A673 (cell line): Measurements from ENCODE around the gene OR2Y1. TPM values are rescaled to one million over a fixed set of nuclear protein-coding genes. Genes with fewer than 3 reads are reported as not detected.
"Not testable (repeated sequence)": the region's sequence is repeated elsewhere in the genome, so short reads cannot be mapped to it uniquely, and the experiment has no call there.

Experiments
- Bru-seq: library from RNA; stranded (reverse); fragments of 400-500 nt; gene quantifications from one replicate; lab custom pipeline; 2021; lab: Mats Ljungman, UMichigan
- BruChase-seq, 2 experiments: library from RNA; stranded (reverse); fragments of 400-500 nt; gene quantifications; one replicate each; lab custom pipeline; 2021; lab: Mats Ljungman, UMichigan
- BruUV-seq: library from RNA; stranded (reverse); fragments of 400-500 nt; replicated peaks from 2 replicates; lab custom pipeline; 2021; lab: Mats Ljungman, UMichigan
- CTCF ChIA-PET: fragments of 300-600 bp; sonication (Branson Sonifier 250); formaldehyde crosslinking; loops from one replicate; lab custom pipeline; 2022; ENCODE audit warnings: antibody characterized with exemption; lab: Charles Lee
- POLR2A ChIA-PET: fragments of 300-600 bp; sonication (Branson Sonifier 250); formaldehyde crosslinking; loops from one replicate; lab custom pipeline; 2022; ENCODE audit warnings: antibody characterized with exemption; ENCODE audit not compliant: low non-redundant PET; lab: Charles Lee
- DNase-seq: peaks from one replicate; pipeline ENCODE4 v3.0.0-alpha.2; 2015; ENCODE audit warnings: low spot score
- H3K27ac ChIP-seq: fragments of 200-600 bp; sonication (generic); 2 replicates; pipeline ENCODE4 v1.5.1; 2016; ENCODE audit warnings: mixed run types, low read depth, mild to moderate bottlenecking, mixed read lengths, antibody characterized with exemption, low read length; ENCODE audit not compliant: poor library complexity, severe bottlenecking
- H3K27me3 ChIP-seq: fragments of 200-600 bp; sonication (generic); replicated peaks from 2 replicates; pipeline ENCODE4 v1.6.1; 2017; ENCODE audit warnings: mixed run types, low read depth, mild to moderate bottlenecking, mixed read lengths, antibody characterized with exemption, low read length; ENCODE audit not compliant: insufficient read depth, poor library complexity
- H3K36me3 ChIP-seq: fragments of 200-600 bp; sonication (generic); 2 replicates; pipeline ENCODE4 v1.6.1; 2016; ENCODE audit warnings: mixed run types, mild to moderate bottlenecking, mixed read lengths, antibody characterized with exemption, low read length; ENCODE audit not compliant: insufficient read depth, poor library complexity, severe bottlenecking
- H3K4me1 ChIP-seq: fragments of 200-600 bp; sonication (generic); 2 replicates; pipeline ENCODE4 v1.6.1; 2017; ENCODE audit warnings: mixed run types, mild to moderate bottlenecking, mixed read lengths, antibody characterized with exemption, low read length; ENCODE audit not compliant: insufficient read depth, poor library complexity, severe bottlenecking
- H3K4me3 ChIP-seq: fragments of 200-600 bp; sonication (generic); 2 replicates; pipeline ENCODE4 v1.5.1; 2016; ENCODE audit warnings: low read depth, mixed run types, mild to moderate bottlenecking, mixed read lengths, low read length; ENCODE audit not compliant: poor library complexity, severe bottlenecking
- H3K9me3 ChIP-seq: fragments of 200-600 bp; sonication (generic); 2 replicates; pipeline ENCODE4 v1.6.1; 2016; ENCODE audit warnings: mixed run types, low read depth, mild to moderate bottlenecking, mixed read lengths, antibody characterized with exemption, low read length; ENCODE audit not compliant: poor library complexity, severe bottlenecking
- CTCF ChIP-seq: fragments of 300-800, 200-600 bp; sonication (generic); conservative IDR thresholded peaks from 2 replicates; pipeline ENCODE4 v1.5.1; 2017; ENCODE audit warnings: low read depth, mild to moderate bottlenecking, antibody characterized with exemption, low read length, moderate library complexity, mixed read lengths
- EZH2 ChIP-seq: fragments of 200-600 bp; sonication (generic); IDR thresholded peaks from 2 replicates; pipeline ENCODE4 v1.6.1; 2017; ENCODE audit warnings: borderline replicate concordance, low read depth, mild to moderate bottlenecking, mixed read lengths, antibody characterized with exemption, low read length; ENCODE audit not compliant: poor library complexity, severe bottlenecking
- intact Hi-C: fragments of 100-400 bp; cut with micrococcal nuclease; formaldehyde crosslinking; loops from one replicate; pipeline ENCODE4 v1.10.0; 2022; ENCODE audit not compliant: unreplicated experiment
- long read RNA-seq: library from polyadenylated mRNA; stranded (forward); transcript quantifications from one replicate; pipeline ENCODE4 v2.0.0, GENCODE V29; 2022
- total RNA-seq: library from RNA; stranded (reverse); gene quantifications from 2 replicates; pipeline ENCODE4 v1.2.3, GENCODE V29; 2021

OR2Y1 gene, protein sequence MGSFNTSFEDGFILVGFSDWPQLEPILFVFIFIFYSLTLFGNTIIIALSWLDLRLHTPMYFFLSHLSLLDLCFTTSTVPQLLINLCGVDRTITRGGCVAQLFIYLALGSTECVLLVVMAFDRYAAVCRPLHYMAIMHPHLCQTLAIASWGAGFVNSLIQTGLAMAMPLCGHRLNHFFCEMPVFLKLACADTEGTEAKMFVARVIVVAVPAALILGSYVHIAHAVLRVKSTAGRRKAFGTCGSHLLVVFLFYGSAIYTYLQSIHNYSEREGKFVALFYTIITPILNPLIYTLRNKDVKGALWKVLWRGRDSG
- not detected in 2 replicates for total RNA-seq
- Bru-seq, nascent RNA, result not detected
- not detected for BruChase-seq, experiment 1, labeled RNA remaining after a 2-hour chase
- BruChase-seq, experiment 2, labeled RNA remaining after a 6-hour chase, result not detected
- long read RNA-seq, result 0 reads

GRCh38 chr5:180739958-180740357 is at the start of gene OR2Y1:
OR2Y1 (minus strand) TSS chr5:180740058; CDS start chr5:180740058, 0 bp downstream.
- H3K4me1 ChIP-seq, result no peaks in the 10 kb centered on the region
- ChIA-PET CTCF (no interaction called here), POLR2A (no interaction called here)
- TF ChIP-seq EZH2 (no peak), CTCF (no peak)
- DNase-seq, result no peak
- H3K4me3 ChIP-seq, result no peak within 1 kb of the TSS
- no peaks in the 10 kb centered on the region for H3K36me3 ChIP-seq
- H3K27me3 ChIP-seq, result peaks cover 80% of the 10 kb centered on the region
- no peaks in the 10 kb centered on the region for H3K9me3 ChIP-seq
- intact Hi-C loops, result no loop called here
- no peak within 1 kb of the TSS for H3K27ac ChIP-seq
- no TSS peak for BruUV-seq

DNA sequence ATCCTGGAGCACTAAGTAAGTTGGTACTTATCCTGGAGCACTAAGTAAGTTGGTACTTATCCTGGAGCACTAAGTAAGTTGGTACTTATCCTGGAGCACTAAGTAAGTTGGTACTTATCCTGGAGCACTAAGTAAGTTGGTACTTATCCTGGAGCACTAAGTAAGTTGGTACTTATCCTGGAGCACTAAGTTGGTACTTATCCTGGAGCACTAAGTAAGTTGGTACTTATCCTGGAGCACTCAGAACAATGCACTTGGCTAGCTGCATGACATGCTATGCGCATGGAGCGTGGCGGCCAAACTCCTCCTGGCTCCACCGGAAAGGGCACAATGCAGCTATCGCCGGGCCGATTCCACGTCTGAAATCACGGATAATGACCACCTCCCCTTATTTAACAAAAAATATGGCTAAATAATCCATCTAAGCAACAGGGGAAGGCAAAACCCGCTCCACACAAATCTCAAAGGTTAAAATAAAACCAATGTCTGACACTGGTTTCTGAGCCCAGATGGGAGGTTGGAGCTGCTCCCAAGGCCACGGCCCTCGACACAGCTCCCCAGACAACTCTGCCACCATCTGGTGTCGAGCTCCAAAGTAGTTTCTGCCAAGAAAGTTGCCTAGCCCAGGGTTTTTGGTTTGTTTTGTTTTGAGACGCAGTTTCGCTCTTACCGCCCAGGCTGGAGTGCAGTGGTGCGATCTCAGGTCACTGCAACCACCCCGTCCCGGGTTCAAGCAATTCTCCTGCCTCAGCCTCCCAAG is 49.0 kb upstream of the OR2Y1 start:
- POLR2A ChIA-PET, H3K4me1 ChIP-seq, H3K27me3 ChIP-seq, DNase-seq, CTCF ChIA-PET, BruUV-seq, H3K9me3 ChIP-seq, H3K4me3 ChIP-seq, H3K27ac ChIP-seq: not testable (repeated sequence)
- intact Hi-C loops, result loop anchor here (10.0 kb wide), 1 partner anchor 366 kb away; no protein-coding TSS in a partner anchor
- peaks cover 16% of the 10 kb centered on the region for H3K36me3 ChIP-seq

DNA sequence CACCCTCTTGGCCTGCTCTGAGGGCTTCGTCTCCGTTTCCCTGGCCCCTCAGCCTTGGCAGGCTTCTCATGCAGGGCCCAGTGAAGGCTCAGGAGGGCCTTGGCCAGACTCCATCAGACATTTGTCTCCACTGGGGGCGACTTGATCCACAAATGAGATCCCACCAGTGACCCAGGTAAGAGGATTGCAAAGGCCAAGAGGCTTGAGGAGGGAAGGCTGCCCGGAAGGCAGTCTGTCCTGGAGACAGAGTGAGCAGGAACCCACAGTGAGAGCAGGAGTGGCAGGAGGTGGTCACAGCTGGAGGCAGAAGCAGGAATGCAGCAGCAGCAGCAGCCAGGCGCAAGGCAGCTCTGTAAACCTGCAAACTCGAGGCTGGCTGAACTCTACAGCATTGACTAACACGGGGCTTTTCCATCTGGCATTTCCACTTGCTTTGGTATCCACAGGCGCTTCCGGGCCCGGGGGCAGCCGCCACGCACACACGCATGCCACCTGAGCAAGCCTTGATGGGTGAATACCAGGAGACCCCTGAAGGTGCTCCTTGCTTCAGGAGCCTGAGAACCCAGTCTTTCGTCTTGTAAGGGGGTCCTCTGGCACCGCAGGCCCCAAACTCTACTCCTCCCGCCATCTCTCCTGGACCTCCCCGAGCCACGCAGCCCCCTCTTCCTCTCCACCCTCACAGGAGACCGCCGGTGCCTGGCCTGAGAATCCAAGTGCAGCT is 48.0 kb upstream of the OR2Y1 start:
- ChIA-PET POLR2A (no interaction called here), CTCF (no interaction called here)
- no peak for TF ChIP-seq CTCF
- no peak for TF ChIP-seq EZH2
- intact Hi-C loops, result loop anchor here (10.0 kb wide), 1 partner anchor 367 kb away; no protein-coding TSS in a partner anchor
- DNase-seq, result no peak
- H3K4me3 ChIP-seq, result no peak overlapping the region
- H3K27me3 ChIP-seq, result no peaks in the 10 kb centered on the region
- BruUV-seq, result no TSS peak
- peaks cover 16% of the 10 kb centered on the region for H3K36me3 ChIP-seq
- H3K4me1 ChIP-seq, result no peaks in the 10 kb centered on the region
- H3K27ac ChIP-seq, result no peak overlapping the region
- H3K9me3 ChIP-seq, result no peaks in the 10 kb centered on the region
